Measurements from ENCODE around the gene DNAI2.

DNA sequence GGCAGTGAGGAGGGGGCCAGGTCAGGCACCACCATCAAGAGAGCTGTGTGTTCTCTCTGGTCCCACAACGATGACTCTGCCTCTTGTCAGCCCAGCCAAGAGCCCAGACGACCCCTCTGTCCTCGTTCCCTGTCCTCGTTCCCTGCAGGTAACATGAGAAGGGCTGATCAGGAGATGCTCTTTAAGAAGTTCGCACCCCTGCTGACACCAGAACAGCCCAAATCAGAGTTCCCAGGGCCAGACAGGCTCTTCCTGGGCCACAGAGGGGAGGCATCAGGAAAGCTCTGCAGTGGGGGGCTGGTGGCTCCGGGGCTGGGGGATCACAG, 13.5 kb upstream of the DNAI2 start:
- no peak for TF ChIP-seq ZNF274 (IDR thresholded peaks at IDR 0.05; ENCODE audit: low read depth, low read length)
- TF ChIP-seq POLR2A (IDR thresholded peaks at IDR 0.05; ENCODE audit: borderline replicate concordance, extremely low read depth, insufficient read depth, insufficient read length): no peak
- TF ChIP-seq SIN3A (IDR thresholded peaks at IDR 0.05; ENCODE audit: low read depth): no peak
- TF ChIP-seq EZH2 (IDR thresholded peaks at IDR 0.05): no peak
- TF ChIP-seq, protein P1, sequence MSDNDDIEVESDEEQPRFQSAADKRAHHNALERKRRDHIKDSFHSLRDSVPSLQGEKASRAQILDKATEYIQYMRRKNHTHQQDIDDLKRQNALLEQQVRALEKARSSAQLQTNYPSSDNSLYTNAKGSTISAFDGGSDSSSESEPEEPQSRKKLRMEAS (IDR thresholded peaks at IDR 0.05): no peak
- no peak for TF ChIP-seq POLR2AphosphoS5 (IDR thresholded peaks at IDR 0.05; ENCODE audit: low read depth, low read length)
- no peak for TF ChIP-seq REST (IDR thresholded peaks at IDR 0.05; ENCODE audit: low read depth)
- no peak for TF ChIP-seq FOSL1 (IDR thresholded peaks at IDR 0.05; ENCODE audit: low read depth)
- TF ChIP-seq, protein P2, sequence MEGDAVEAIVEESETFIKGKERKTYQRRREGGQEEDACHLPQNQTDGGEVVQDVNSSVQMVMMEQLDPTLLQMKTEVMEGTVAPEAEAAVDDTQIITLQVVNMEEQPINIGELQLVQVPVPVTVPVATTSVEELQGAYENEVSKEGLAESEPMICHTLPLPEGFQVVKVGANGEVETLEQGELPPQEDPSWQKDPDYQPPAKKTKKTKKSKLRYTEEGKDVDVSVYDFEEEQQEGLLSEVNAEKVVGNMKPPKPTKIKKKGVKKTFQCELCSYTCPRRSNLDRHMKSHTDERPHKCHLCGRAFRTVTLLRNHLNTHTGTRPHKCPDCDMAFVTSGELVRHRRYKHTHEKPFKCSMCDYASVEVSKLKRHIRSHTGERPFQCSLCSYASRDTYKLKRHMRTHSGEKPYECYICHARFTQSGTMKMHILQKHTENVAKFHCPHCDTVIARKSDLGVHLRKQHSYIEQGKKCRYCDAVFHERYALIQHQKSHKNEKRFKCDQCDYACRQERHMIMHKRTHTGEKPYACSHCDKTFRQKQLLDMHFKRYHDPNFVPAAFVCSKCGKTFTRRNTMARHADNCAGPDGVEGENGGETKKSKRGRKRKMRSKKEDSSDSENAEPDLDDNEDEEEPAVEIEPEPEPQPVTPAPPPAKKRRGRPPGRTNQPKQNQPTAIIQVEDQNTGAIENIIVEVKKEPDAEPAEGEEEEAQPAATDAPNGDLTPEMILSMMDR (IDR thresholded peaks at IDR 0.05 in 2 of 3, conservative IDR thresholded peaks at IDR 0.05 in 1 of 3; ENCODE audit: borderline replicate concordance in 1 of 3, insufficient read depth in 1 of 3, low read depth in 2 of 3, low read length in 2 of 3): no peak

Measured in HCT116 (cell line).